ENCODE measurements around the gene INHA.

INHA gene

DNA sequence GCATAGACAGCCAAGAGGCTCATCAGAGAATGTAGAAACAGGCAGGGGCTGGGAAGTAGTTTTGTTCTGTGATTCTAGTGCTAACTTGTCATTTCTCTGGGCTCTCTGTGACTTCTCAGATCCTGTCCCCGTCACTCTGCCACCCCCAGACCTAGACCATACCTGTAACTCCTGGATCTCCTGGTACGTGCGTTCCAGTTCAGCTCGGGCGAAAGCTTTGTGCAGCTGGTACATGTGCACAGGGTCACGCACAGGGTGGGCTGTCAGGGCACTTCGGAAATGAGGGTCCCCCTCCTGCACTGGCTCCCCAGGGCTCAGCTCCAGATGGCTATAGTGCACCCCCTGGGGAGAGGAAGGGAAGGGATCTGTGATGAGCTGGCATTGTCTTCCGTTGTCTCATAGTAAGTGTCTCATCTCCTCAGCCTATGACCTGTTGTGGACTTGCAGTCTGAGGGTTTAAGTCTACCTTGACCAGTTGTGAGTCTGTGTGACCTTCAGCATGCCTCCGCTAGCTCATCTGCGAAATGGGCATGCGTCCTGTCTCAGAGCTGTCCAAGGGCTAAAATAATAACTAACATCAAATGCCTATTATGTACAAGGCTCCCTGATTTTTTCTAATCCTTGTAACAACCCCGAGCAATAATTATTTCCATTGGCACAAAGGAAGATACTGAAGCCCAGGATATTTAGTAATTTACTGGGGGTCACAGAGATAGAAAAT, 31.2 kb upstream of the INHA start:
- DNase-seq (ENCODE audit: low read depth) = no peak
- no peak overlapping the region for H3K4me3 ChIP-seq (ENCODE audit: control insufficient read depth, low read depth, low read length)
- TF ChIP-seq, protein P1, sequence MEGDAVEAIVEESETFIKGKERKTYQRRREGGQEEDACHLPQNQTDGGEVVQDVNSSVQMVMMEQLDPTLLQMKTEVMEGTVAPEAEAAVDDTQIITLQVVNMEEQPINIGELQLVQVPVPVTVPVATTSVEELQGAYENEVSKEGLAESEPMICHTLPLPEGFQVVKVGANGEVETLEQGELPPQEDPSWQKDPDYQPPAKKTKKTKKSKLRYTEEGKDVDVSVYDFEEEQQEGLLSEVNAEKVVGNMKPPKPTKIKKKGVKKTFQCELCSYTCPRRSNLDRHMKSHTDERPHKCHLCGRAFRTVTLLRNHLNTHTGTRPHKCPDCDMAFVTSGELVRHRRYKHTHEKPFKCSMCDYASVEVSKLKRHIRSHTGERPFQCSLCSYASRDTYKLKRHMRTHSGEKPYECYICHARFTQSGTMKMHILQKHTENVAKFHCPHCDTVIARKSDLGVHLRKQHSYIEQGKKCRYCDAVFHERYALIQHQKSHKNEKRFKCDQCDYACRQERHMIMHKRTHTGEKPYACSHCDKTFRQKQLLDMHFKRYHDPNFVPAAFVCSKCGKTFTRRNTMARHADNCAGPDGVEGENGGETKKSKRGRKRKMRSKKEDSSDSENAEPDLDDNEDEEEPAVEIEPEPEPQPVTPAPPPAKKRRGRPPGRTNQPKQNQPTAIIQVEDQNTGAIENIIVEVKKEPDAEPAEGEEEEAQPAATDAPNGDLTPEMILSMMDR (IDR thresholded peaks at IDR 0.05; ENCODE audit: control insufficient read depth, insufficient read depth, low read depth, low read length, missing control alignments) = no peak

- peak overlapping the region; percentile 66 for H3K4me3 ChIP-seq (ENCODE audit: control insufficient read depth, low read depth, low read length)
- no peak for DNase-seq (ENCODE audit: low read depth)
- TF ChIP-seq, protein P1 (IDR thresholded peaks at IDR 0.05; ENCODE audit: control insufficient read depth, insufficient read depth, low read depth, low read length, missing control alignments) = peak; percentile 79
Observed at GRCh38 chr2:219541611-219542180, 30.4 kb upstream of the INHA start.

- TF ChIP-seq, protein P1 (IDR thresholded peaks at IDR 0.05; ENCODE audit: control insufficient read depth, insufficient read depth, low read depth, low read length, missing control alignments) = no peak
- peak overlapping the region; percentile 66 for H3K4me3 ChIP-seq (ENCODE audit: control insufficient read depth, low read depth, low read length)
- no peak for DNase-seq (ENCODE audit: low read depth)
Observed at GRCh38 chr2:219542931-219543595, 29.0 kb upstream of the INHA start.

- TF ChIP-seq, protein P1 (IDR thresholded peaks at IDR 0.05; ENCODE audit: control insufficient read depth, insufficient read depth, low read depth, low read length, missing control alignments) = no peak
- DNase-seq (ENCODE audit: low read depth) = peak; percentile 89
- H3K4me3 ChIP-seq (ENCODE audit: control insufficient read depth, low read depth, low read length) = peak within 1 kb of the TSS; percentile 66
Observed at GRCh38 chr2:219543596-219544358, 28.3 kb upstream of the INHA start, which contains the start of the genes CHPF and TMEM198. TSS of gene CHPF (minus strand) at chr2:219543809. CDS start at chr2:219543538, 271 bp downstream. TSS of gene TMEM198 (plus strand) at chr2:219544028. CDS start at chr2:219544728, 700 bp downstream.

GRCh38 chr2:219544567-219544966, 27.5 kb upstream of the INHA start:
- DNase-seq (ENCODE audit: low read depth) = no peak
- TF ChIP-seq, protein P1 (IDR thresholded peaks at IDR 0.05; ENCODE audit: control insufficient read depth, insufficient read depth, low read depth, low read length, missing control alignments) = no peak
- H3K4me3 ChIP-seq (ENCODE audit: control insufficient read depth, low read depth, low read length) = peak overlapping the region; percentile 66; the same call in 1 of the 2 replicates

DNA sequence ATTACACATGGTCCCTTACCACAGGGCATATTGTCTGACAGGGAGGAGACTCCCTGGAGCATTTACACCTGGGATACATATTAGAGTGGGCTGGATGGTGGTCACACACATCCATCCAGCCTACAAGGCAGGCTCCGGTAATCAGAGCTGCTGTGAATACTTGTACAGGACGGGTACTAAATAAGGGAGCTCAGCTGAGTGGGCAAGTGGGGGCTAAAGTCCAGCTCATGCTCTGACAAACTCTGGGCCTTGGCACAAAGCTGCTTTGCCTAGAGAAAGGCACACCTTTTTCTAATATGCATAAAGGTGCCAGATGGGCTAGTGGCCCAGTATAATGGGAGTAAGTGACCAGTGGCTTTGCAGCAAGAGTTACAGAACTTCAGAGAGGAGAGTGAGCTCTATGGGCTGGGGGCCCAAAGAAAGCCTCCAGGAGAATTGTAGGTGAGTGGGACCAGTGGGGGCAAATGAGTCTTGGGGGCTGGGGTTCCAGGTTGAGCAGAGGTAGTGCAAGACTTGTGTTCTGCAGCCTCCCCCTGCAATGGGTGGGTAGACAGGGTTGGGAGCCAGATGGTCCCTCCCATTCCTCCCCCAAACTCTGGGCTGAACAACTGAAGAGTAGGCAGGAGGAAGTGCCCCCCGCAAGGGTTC, 26.7 kb upstream of the INHA start:
- DNase-seq (ENCODE audit: low read depth) = no peak
- no peak overlapping the region for H3K4me3 ChIP-seq (ENCODE audit: control insufficient read depth, low read depth, low read length)
- TF ChIP-seq, protein P1 (IDR thresholded peaks at IDR 0.05; ENCODE audit: control insufficient read depth, insufficient read depth, low read depth, low read length, missing control alignments) = no peak
